HG03460 (cell line): ENCODE data around the gene ANXA6.

ENCODE experiments used
- ATAC-seq: cut with Tn5 transposase; IDR thresholded peaks from one replicate; pipeline ENCODE4 v1.9.1; 2021; ENCODE audit not compliant: unreplicated experiment

The ANXA6 gene

GRCh38 chr5:151130922-151131891 is 26.4 kb downstream of the ANXA6 start:
- ATAC-seq = no peak

GRCh38 chr5:151130235-151130921 is 27.2 kb downstream of the ANXA6 start:
- no peak for ATAC-seq

DNA sequence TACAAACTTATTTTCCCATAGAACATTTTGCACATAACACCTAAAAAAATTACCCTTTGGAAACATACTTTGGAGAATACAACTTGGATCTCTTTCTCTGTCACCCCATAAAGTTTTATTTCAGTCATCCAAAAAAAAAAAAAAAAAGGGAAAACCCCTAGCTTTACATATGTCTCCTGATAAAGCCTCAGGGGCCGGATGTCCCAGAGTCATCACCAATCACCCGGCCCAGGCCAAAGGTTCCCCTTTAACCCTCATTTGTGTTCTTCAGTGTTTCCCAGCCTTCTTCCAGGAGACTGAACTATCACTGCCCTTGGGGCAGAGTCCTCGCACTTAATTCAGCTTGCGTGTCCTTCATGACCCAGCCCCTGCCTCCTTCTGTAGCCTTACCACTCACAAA is 28.8 kb downstream of the ANXA6 start:
- ATAC-seq = no peak

- ATAC-seq = no peak
Measured at GRCh38 chr5:151127926-151128325, 29.7 kb downstream of the ANXA6 start.

DNA sequence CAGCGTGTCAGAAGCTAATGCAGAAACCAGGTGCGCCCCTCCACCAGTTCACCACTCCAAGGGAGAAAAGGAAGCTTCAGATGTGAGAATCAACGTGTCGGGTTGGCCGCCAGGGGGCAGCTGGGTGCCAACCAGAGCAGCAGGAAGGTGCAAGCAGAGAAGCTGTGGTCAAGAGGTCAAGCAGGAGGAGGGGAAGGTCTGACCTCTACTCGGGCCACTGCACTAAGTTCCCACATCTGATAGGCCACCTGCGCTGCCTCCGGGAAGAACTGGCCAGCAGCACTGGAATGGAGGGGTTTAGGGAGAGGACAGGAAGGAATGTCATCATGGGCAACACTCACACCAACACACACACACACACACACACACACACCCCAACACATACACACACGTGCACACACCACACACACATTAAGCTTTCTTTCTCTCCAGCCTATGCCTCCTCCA is 31.4 kb downstream of the ANXA6 start:
- no peak for ATAC-seq

DNA sequence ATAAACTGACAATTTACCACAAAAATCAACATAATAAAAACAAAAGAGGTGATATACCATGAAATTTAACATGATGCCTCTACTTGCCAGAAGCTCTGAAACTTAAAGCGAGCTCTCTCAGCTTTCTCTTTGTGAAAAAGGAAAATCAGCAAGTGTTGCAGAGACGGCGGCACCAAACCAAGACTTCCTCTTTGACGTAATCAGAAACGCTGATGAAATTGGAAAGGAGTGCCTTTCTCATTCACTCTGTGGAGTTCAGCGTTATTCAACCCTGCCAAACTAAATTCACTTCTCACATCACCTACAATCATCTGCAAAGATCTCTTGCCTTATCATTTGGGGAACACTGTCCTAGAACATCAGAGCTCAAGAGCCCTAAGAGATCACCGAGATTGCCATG is 32.2 kb downstream of the ANXA6 start:
- ATAC-seq = no peak

DNA sequence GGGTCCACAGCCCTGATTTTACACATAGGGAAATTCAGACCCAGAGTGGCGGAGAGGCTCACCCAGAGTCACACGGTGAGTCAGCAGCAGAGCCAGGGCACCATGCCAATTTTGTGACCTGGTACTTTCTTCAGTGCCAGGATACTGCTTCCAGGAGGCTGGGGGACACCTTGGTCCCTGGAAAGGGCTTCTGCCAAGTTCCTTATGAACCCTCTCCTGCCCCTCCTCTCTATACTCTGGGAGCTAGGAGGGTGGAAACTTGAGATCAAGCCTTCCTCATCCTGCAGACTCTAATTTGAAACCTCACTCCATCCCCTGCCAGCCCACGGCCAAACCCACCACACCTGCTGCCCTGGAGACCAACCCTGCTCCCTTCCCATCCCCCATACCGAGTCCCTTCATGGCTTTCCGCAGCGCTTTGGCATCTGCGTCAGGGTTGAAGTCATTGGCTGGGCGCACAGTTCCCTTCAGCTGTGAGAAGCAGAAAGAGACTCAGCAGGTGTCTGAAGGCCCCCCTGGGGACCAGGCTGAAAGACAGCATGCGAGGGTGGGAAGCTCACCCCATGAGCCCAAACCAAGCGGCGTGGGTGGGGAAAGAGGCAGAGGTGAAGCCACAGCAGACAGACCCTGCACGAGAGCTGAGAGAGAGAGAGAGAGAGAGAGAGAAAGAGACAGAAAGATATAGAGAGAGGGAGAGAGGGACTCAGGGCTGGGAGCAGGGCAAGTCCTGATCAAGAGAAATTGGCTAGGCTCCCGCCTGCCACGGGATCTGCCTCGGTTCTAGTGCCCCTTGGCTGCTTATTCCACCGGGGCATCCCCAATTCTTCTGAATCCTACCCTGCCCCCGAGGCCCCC is 33.5 kb downstream of the ANXA6 start:
- peak; percentile 87 for ATAC-seq

DNA sequence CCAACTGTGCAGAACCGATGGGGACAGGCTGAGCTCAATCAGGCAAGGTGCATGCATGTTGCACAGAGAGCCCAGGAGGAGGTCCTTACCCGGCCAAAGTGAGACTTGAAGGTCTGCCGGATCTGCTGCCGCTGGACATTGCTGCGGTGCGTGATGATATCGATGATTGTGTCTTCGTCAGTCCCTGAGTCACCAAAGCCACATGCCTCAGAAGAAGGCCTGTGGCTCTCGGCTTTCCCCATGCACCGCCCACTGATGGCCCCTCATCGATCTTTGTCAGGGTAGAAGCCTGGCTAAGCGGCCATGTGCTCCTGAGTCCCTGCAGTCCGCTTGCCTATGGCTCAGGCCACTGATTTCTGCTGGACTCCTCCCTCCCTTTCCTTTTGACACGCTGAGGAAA is 34.8 kb downstream of the ANXA6 start:
- no peak for ATAC-seq

- ATAC-seq = no peak
Measured at GRCh38 chr5:151121665-151122064, 35.9 kb downstream of the ANXA6 start.

DNA sequence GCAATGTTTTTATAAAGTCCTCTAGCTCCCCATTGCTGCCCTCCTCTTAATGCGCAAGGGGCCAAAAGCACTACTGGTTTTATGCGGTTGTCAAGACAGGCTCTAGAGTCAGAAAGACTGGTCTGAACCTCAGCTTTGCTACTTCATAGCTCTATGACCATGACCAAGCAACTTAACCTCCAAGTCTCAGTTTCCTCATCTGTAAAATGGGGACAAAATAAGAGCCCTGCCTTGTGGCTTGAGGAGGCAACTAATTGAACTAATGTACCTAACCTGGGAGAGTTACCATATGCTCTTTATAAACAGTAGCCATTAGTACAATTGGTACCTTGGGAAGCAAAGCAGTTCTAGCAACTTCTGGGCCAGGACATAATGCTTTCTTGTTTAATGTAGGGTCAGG is 36.5 kb downstream of the ANXA6 start:
- no peak for ATAC-seq

DNA sequence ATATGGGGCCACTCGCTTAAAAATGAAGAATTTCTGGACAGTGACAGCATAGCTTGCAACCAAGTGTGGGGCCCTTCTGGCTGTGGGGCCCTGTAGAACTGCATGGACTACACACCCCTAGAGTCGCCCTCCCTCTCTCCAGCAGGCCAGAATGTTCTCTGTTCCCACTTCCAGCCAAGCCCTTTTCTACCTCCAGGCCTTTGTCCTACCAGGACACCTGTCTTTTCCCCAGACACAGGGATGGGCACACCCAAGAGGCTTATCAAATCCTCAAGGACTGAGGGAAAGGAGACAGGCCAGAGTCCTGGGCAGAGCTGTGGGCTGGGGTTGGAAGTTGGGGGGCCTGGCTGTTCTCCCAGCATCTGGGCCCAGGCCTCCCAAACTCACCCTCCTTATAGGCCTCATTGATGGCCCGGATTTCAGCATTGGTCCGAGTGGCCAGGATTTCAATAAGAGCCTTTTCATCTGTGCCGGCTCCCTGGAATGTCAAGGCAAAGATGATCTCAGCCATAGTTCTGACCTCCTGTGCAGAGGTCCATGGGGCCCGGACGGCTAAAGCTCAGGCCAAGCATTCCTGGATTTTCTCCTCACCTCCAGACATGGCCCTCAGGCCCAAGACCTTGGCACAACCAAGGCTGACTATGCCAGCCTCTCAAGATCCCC is 38.5 kb downstream of the ANXA6 start:
- ATAC-seq = no peak

- ATAC-seq = peak; percentile 41
Measured at GRCh38 chr5:151115272-151115905, 42.2 kb downstream of the ANXA6 start.

DNA sequence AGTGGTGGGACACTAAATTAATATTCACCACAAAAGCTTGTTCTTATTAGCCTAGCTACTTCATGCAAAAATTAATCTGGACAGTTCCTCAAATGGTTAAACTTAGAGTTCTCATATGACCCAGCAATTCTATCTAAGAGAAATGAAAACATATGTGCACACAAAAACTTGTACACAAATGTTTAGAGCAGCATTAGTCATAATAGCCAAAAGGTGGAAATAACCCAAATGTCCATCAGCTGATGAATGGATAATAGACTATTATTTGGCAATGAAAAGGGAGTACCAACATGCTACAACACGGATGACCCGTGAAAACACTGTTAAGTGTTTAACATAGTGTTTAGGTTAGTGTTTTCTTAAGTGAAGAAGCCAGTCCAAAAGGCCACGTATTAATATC is 43.9 kb downstream of the ANXA6 start:
- no peak for ATAC-seq

GRCh38 chr5:151110992-151111391 is 46.6 kb downstream of the ANXA6 start:
- ATAC-seq = no peak

- ATAC-seq = no peak
Measured at GRCh38 chr5:151110122-151110681, 47.4 kb downstream of the ANXA6 start.

DNA sequence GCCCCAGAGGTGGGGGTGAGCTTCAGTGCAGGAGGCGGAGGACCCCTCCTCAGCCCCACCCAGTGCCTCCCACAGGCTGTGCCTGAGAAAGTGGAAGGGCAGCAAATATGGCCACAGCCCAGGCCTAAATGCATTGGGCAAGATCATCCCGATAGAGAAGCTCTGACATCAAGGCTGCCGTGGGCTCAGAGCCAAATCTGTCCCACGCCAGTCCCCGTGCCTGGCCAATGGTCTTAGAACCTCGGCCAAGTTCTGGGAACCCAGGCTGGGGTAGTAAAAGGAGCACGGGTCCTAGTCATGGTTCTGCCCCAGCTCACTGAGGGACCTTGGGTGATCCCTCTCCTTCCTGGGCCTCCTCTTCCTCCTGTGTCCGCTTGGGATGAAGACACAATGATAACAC is 49.0 kb downstream of the ANXA6 start:
- no peak for ATAC-seq

- no peak for ATAC-seq
Measured at GRCh38 chr5:151107738-151108520, 49.6 kb downstream of the ANXA6 start.

- ATAC-seq = no peak
Measured at GRCh38 chr5:151107084-151107483, 50.5 kb downstream of the ANXA6 start.

DNA sequence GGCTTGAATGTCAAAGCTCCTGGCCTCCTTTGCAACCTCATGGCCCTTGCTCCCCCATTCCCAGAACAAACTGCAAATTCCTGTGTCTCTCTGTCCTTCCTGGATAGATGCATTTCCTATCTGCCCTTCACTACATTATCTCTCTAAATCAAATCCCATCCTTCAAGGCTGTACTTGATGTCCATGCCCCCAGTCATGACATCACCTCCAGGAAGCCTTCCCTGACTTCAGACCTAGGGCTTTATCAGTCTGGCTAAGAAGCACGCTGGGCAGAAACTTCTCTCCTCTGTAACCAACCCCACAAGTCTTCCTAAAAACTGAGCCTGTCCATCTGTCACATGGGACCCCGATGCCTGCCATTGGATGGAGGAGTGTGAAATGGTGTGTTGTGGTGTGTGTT is 51.1 kb downstream of the ANXA6 start:
- ATAC-seq = no peak
